NCI-H2227 (cell line): ENCODE data around the gene CHCHD6.
"Not testable (repeated sequence)": the region's sequence is repeated elsewhere in the genome, so short reads cannot be mapped to it uniquely, and the experiment has no call there.

Source experiments
- DNase-seq: peaks from one replicate; lab custom pipeline; 2025; ENCODE audit not compliant: unreplicated experiment; lab: John Stamatoyannopoulos, UW

Gene CHCHD6

DNA sequence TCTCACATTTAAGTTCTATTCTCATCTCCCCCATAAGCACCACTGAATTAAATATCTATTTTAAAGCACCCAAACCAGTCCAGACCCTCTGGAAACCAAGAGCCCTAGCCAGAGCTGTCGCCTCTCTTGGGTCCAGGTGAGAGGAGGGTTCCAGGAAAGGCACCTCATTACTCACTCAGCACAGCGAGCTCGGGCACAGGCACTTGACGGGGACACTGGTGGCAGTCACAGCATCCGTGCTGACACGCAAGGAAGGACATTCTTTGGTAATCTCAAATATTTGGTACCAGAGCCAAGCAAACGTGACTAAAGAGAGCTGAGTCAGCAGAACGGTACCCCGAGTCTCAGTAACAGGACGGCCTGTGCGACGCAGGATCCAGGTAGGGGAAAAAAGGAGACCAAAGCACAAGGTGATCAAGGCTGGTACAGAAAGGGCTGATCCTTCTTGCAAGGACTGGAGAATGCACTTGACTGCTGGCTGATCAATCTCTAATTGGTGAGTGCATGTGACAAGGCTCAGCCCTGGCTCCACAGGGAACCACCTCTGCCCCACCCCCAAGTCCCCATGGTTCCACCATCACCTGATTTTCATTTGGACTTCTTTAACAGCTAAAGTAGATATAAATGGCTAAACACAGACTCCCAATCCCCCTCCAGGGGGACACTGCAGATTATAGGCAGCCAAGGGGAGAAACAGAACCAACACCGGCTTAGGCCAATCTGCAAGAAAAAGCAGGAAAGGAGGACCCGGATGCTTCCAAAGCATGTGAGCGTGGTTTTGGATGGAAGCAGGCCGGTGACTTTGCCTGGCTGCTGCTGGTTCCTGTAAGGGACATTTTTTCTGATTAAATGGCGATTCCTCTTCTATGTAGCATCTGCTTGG lies 61.4 kb downstream of the CHCHD6 start:
- DNase-seq: no peak

DNA sequence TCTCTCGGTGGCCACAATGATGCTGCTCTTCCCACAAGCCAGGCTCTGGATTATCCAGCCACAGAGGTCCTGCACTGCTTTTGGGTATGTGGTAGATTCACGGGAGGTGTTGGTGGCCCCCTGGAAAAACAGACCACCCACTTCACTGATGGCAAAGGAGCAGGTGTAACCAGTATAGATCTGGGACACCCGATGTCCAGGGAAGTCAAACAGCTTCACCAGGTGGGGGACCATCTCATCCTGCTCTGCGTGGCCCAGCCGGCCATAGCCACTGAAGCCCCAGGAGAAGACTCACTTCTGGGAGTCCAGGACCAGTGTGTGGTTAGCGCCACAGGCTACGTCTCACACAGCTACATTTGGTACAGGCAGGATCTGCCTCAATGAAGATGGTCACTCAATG lies 62.6 kb downstream of the CHCHD6 start:
- no peak for DNase-seq

DNA sequence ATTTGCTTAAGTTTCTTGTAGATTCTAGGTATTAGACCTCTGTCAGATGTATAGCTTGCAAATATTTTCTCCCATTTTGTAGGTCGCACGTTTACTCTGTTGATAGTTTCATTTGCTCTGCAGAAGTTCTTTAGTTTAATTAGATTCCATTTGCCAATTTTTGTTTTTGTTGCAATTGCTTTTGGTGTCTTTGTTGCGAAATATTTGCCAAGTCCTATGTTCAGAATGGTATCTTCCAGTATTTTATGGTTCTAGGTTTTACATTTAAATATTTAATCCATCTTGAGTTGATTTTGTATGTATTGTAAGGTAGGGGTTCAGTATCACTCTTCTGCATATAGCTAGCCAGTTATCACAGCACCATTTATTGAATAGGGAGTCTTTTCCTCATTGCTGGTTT lies 64.9 kb downstream of the CHCHD6 start:
- DNase-seq: no peak

DNA sequence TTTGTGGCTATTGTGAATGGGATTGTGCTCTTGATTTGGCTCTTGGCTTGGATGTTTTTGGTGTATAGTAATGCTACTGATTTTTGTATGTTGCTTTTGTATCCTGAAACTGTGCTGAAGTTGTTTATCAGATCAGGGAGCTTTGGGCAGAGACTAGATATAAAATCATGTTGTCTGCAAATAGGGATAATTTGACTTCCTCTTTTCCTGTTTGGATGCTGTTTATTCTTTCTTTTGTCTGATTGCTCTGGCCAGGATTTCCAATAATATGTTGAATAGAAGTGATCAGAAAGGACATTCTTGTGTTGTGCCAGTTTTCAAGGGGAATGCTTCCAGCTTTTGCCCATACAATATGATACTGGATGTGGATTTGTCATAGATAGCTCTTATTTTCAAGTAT lies 66.1 kb downstream of the CHCHD6 start:
- no peak for DNase-seq

DNA sequence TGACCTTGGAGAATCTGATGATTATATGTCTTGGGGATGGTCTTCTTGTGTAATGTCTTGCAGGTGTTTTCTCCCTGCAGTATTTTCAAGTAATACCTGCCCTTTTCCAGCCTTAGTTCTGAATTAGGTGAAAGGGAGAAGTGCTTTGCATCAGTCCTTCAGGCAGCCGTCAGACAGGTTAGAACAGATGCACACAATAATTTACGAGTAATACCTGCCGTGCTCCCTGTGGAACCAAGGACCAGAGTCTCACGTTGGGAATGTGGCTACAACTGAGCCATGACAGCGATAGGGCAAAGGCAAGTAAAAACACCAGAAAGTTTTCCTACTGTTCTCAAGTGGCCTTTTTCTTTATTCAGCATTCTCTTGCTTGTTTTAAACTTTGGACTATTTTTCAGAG lies 69.1 kb downstream of the CHCHD6 start:
- DNase-seq: no peak

DNA sequence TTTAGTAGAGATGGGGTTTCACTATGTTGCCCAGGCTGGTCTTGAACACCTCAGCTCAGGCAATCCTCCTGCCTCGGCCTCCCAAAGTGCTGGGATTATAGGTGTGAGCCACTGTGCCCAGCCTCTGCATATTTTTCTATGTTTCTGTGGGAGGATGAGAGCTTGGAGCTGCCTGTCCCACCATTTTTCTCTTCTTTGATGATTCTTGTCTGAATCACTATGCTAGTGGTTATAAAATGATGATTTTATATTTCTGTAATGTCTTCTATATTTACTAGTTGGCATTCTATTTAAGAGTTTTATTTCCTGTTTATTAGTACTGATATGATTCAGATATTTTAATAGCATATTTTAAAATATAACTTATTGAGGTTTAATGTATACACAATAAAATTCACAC lies 69.7 kb downstream of the CHCHD6 start:
- no peak for DNase-seq

DNA sequence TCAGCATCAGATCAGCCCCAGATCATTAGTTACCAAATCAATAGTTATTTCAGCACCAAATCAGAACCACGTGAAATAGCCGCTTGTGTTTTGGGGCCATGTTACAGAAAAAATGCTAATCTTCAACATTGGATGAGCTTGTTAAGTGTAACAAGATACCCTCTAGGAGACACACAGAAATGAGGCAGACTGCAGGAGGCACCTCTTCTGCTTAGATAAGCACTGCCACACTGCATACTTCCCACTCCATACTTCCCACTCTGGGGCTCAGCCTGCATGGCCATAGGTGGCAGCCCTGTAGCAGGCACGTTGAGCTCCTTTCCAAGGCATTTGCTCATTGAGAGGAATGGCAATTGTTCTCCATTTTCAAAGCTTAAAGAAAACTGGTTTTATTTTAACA lies 73.3 kb downstream of the CHCHD6 start:
- DNase-seq: no peak

DNA sequence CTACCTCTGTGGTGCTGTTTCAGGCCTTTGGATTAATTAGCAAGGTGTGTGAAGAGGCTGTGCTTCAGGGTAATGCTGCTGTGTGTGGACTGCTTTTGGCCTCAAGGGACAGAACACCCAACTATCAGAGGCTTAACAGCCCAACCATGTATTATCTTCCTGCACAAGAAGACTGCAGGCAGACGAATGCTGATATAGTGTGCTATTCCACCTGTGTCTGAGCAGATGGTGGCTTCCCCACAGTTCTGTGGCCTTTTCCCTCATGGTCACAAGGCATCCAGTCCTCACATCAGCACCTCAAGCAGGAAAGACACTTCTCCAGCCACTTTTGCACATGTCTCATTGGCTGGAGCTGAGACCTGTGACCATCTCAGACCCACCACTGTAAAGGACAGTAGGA lies 76.6 kb downstream of the CHCHD6 start:
- no peak for DNase-seq

DNA sequence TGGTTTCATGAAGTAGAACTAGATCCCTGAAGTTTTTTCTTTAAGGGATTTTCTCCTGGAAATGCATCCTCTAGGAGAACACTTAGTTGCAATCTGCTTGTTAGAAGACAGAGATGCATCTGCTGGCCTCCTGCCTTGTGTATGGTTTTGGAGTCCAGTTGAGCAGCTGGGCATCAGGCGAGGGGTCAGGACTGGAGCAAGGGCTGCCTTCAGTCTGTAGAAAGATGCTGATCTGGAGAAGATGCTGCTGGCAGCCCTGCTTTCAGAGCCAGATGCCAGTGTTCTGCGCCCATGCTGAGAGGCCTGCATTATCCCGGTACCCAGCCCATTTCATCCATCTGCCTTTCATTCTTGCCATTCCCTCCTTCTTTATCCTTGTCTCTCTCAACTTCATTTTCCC lies 77.4 kb downstream of the CHCHD6 start:
- no peak for DNase-seq

DNA sequence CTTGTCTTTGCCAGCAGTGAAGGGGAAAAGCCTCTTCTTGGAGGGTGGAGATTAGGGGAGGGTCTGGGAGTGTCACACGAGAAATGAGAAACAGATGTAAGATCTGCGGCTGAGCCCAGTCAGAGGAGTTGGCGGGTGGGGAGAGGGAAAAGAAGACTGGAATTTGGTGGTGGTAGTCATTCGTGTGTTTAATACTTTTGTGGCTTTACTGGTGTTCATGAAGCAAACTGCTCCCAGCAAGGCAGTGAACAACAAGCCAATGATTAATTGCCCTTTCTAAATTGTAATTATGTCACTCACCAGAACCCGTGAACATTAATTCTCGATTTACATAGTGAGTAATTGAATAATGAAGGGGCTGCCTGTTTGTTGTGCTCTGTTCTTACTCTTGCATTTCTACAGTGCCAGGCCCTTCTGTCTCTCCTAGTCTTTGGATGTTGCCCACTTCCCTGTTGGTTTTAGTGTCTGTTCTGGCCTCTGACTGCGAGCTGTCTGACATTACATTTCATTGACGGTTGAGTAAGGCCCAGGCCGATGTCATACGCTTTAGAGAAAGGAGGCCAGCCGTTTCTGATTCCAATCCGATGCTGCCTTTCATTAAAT lies 78.0 kb downstream of the CHCHD6 start:
- no peak for DNase-seq

DNA sequence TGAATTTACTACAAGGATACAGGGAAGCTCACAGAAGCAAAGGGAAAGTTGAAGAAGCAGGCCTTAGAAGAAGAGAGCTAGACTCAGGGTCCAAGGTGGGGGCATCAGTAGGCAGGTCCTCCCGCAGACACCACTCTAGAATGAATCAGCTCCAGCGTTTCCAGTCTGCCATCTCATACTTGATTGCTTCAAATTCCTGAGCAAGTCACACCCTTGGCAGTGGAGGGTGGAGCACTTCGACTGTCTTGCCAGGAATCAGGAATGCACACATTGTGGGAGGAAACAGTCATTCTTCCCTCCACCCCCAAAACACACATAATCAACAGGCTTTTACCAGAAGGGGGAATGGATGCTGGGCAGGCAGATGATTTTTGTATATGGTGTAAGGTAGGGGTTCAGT lies 78.5 kb downstream of the CHCHD6 start:
- DNase-seq: no peak

DNA sequence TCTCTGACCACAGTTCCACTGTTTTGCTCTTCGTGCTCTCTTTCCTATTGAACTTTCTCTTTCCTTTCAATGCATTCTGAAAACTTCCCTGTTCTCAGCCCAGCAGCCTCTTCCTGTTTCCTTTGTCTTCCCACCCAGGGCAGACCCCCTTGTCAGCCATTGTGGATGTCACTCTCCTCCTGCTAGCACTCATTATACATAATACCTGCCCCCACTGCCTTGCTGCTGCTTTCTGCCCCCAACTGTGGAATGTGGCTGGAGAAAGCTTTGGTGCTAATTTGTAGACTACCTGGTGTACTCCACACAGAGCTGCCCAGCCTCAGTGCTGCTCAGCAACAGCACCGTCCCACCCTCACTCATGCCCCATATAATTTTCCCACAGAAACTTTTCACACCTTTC lies 80.2 kb downstream of the CHCHD6 start:
- no peak for DNase-seq

DNA sequence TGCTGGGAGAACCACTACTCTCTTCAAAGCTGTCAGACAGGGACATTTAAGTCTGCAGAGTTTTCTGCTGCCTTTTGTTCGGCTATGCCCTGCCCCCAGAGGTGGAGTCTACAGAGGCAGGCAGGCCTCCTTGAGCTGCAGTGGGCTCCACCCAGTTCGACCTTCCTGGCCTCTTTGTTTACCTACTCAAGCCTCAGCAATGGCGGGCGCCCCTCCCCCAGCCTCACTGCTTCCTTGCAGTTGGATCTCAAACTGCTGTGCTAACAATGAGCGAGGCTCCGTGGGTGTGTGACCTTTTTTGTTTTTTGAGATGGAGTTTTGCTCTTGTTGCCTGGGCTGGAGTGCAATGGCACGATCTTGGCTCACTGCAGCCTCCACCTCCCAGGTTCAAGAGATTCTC lies 87.3 kb downstream of the CHCHD6 start:
- not testable (repeated sequence) for DNase-seq

DNA sequence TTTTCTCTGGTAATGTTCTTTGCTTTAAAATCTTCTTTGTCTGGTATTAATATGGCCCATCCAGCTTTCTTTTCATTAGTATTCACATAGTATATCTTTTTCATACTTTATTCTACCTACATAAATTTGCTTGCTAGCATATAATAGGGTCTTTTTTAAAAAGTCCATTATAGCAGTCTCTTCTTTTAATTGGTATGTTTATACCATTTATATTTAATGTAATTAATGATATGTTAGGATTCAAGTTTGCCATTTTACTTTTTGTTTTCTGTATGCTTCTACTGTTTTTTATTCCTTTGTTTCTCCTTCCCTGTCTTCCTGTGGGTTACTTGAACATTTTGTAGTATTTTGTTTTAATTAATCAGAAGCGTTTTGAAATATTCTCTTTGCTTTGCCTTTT lies 89.0 kb downstream of the CHCHD6 start:
- no peak for DNase-seq

DNA sequence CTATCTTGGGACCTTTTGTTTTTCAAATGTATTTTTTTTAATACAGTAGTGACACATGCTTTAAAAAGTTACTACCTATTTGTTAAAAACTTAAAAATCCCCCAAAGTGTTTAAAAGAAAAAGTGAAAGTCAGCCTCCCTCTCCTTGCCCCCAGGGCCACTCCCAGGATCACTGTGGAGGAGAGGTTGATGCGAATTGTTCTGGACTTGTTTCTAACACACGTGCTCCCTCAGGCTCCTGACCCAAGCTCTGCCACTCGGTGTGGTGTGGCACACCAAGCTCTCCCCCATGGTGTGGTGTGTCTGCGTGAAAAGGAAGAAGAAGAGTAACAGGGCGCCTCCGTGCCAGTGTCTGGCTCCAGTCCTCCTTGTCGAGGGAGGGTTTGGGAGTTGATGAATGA lies 93.5 kb downstream of the CHCHD6 start:
- DNase-seq: no peak

DNA sequence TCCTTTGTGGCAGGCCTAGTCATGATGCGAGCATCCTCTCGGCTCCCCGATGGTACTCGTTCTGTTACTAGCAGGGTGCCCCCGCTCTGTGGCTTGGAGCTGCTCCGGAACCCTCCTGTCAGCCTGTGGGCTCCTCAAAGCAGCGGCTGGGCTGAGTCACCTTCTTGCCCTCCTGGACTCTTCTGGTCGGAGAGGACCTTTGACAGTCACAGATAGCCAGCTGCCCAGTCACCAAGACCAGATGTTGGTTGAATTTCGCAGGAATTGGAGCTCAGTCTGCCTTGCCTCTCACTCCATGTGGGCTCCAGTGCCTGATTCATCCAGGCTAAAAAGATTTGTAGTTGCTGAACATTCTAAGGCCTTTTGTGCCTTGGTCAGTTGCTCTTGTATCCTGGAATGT lies 94.5 kb downstream of the CHCHD6 start:
- DNase-seq: no peak

DNA sequence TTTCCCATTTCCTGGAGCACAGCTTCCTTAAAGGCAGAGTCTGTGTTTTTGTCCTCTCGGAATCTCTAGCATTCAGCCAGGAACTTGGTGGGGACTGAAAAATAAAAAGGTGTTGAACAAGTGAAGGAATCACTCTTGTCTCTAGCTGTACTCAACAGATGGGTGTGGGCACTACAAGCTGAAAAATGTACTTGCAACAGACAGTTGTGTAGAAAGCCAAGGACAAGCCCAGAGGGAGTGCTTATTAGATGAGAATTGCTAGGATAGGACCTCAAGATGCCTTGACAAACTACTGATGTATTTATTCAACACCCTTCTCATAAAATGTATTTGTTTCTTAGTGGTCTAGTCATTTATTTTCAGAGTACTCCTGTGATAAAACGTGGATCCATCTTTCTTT lies 95.1 kb downstream of the CHCHD6 start:
- DNase-seq: no peak

DNA sequence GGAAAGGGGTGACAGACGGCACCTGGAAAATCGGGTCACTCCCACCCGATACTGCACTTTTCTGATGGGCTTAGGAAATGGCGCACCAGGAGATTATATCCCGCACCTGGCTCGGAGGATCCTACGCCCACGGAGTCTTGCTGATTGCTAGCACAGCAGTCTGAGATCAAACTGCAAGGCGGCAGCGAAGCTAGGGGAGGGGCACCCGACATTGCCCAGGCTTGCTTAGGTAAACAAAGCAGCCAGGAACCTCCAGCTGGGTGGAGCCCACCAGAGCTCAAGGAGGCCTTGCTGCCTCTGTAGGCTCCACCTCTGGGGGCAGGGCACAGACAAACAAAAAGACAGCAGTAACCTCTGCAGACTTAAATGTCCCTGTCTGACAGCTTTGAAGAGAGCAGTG lies 97.3 kb downstream of the CHCHD6 start:
- not testable (repeated sequence) for DNase-seq

DNA sequence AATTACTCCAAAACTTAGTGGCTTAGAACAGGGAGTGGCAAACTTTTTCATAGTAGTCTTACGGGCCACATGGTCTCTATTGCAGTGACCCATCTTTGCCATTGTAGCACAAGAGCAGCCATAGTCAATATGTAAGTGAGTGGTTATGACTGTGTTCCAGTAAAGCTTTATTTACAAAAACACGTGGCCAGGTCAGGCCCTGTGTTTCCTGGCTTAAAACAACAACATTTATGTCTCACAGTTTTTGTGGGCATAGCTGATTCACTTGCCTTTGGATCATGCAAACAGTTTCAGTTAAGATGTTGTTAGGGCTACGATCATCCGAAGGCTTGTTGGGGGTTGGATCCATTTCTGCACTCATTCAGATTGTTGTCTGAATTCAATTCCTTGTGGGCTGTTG lies 103.8 kb downstream of the CHCHD6 start:
- DNase-seq: no peak

DNA sequence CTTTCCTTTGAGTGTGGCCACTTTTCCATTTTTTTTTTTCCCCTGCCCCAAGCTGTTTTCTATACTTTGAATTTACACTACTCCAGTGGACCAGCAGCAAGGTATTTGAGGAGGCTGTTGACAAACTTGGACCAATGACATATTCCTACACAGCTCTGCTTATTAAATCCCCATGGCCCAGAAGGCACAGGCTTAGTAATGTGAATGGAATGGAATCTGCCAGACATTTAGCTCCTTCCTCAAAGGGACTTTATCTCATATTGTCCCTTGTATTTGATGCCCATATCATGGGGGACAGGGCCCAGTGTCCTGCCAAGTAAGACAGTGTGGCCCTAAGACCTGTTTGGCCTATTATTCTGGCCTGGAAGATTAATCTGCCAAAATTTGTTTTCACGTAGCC lies 107.5 kb downstream of the CHCHD6 start:
- DNase-seq: no peak

DNA sequence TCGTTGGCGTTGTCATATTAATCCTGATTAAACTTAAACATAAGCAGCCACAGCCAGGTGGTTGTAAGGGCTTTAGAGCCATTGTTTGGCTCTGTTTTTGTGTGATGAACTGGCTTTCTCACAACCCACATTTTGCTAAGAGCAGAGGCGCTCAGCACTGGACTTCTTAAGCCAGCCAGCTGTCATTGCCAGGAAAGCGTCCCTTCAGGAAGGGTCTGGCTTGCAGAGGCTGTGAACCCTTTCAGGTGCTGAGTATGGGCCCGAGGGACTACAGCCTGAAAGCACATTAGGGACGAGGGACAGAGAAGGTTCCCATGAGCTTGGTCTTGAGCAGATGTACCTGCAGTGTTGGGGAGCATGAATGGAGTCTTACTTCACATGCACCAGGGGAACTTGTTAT lies 112.3 kb downstream of the CHCHD6 start:
- DNase-seq: no peak

DNA sequence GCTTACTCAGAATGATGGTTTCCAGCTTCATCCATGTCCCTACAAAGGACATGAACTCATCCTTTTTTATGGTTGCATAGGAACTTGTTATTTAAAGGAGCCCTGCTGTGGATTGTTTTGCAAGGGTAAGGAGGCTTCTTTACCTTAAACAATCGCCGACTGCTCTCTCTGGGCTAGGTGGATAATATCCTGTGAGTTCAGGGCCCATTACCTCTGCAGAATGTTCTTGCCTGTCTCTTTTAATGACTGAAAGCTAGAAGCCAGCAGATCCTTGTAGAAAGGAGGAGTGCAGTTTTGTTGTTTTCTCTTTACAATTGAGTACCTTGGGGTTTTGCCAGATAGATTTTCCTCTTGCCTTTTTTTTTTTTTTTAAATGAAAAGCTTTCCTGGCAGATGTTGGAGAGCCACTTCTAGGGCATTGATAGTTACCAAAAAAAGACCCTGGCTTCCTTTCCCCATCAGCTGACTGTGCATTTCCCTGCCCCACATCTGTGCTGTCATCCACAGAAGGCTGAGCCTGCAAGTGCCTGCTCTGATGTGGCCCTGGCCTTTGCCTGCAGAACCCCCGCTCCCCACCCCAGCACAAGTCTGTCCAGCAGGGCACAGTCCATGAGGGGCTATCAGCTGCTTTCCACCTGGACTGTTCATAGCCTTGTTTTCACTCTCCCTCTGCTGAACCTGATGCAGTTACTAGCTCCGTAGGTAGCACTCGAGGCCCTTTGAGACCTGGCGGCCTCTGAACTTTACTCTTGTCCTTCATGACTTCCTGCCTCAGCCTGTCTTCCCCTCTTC lies 113.1 kb downstream of the CHCHD6 start:
- DNase-seq: peak; percentile 6
